ENCODE results near the gene ADGRV1.
"Not testable (repeated sequence)": the region's sequence is repeated elsewhere in the genome, so short reads cannot be mapped to it uniquely, and the experiment has no call there.

Gene ADGRV1

GRCh38 chr5:90810211-90810610 is 251.6 kb downstream of the ADGRV1 start:
- DNase-seq (ENCODE audit: low spot score), result no peak

GRCh38 chr5:90813392-90813791 is 254.8 kb downstream of the ADGRV1 start:
- no peak for DNase-seq (ENCODE audit: low spot score)

GRCh38 chr5:90822062-90822461 is 263.5 kb downstream of the ADGRV1 start:
- DNase-seq (ENCODE audit: low spot score), result not testable (repeated sequence)

GRCh38 chr5:90824436-90824835 is 265.8 kb downstream of the ADGRV1 start:
- DNase-seq (ENCODE audit: low spot score), result no peak

- DNase-seq (ENCODE audit: low spot score), result no peak
Observed at GRCh38 chr5:90830058-90830457, 271.5 kb downstream of the ADGRV1 start.

- no peak for DNase-seq (ENCODE audit: low spot score)
Observed at GRCh38 chr5:90833753-90834152, 275.2 kb downstream of the ADGRV1 start.

- DNase-seq (ENCODE audit: low spot score), result no peak
Observed at GRCh38 chr5:90834711-90835110, 276.1 kb downstream of the ADGRV1 start.

- DNase-seq (ENCODE audit: low spot score), result no peak
Observed at GRCh38 chr5:90843443-90843842, 284.8 kb downstream of the ADGRV1 start.

GRCh38 chr5:90844931-90845330 is 286.3 kb downstream of the ADGRV1 start:
- no peak for DNase-seq (ENCODE audit: low spot score)

GRCh38 chr5:90845723-90846554 is 287.3 kb downstream of the ADGRV1 start:
- no peak for DNase-seq (ENCODE audit: low spot score)

GRCh38 chr5:90847606-90848005 is 289.0 kb downstream of the ADGRV1 start:
- not testable (repeated sequence) for DNase-seq (ENCODE audit: low spot score)

GRCh38 chr5:90849939-90850338 is 291.3 kb downstream of the ADGRV1 start:
- DNase-seq (ENCODE audit: low spot score), result no peak

GRCh38 chr5:90852531-90852930 is 293.9 kb downstream of the ADGRV1 start:
- no peak for DNase-seq (ENCODE audit: low spot score)

- no peak for DNase-seq (ENCODE audit: low spot score)
Observed at GRCh38 chr5:90853750-90854149, 295.2 kb downstream of the ADGRV1 start.

GRCh38 chr5:90854169-90854568 is 295.6 kb downstream of the ADGRV1 start:
- no peak for DNase-seq (ENCODE audit: low spot score)

- no peak for DNase-seq (ENCODE audit: low spot score)
Observed at GRCh38 chr5:90855296-90856010, 296.9 kb downstream of the ADGRV1 start.

GRCh38 chr5:90861843-90862586 is 303.4 kb downstream of the ADGRV1 start:
- DNase-seq (ENCODE audit: low spot score), result no peak

- DNase-seq (ENCODE audit: low spot score), result no peak
Observed at GRCh38 chr5:90865180-90865579, 306.6 kb downstream of the ADGRV1 start.

- peak; percentile 47 for DNase-seq (ENCODE audit: low spot score)
Observed at GRCh38 chr5:90866333-90866732, 307.7 kb downstream of the ADGRV1 start.

- peak; percentile 34 for DNase-seq (ENCODE audit: low spot score)
Observed at GRCh38 chr5:90866915-90867731, 308.5 kb downstream of the ADGRV1 start.

GRCh38 chr5:90868799-90869198 is 310.2 kb downstream of the ADGRV1 start:
- DNase-seq (ENCODE audit: low spot score), result no peak
